ENCODE measurements around the gene PITX2. TPM values are rescaled to one million over a fixed set of nuclear protein-coding genes. Genes with fewer than 3 reads are reported as not detected.

Gene PITX2
- total RNA-seq, 1 experiment from 2014 or later, result 2.7 TPM

- peak; percentile 55 for DNase-seq (ENCODE audit: low read depth)
Observed at GRCh38 chr4:110636680-110637407, 14.0 kb upstream of the PITX2 start.

GRCh38 chr4:110636171-110636679 lies 13.3 kb upstream of the PITX2 start:
- DNase-seq (ENCODE audit: low read depth), result no peak

- DNase-seq (ENCODE audit: low read depth), result no peak
Observed at GRCh38 chr4:110635163-110635865, 12.4 kb upstream of the PITX2 start.

- no peak for DNase-seq (ENCODE audit: low read depth)
Observed at GRCh38 chr4:110634350-110635162, 11.7 kb upstream of the PITX2 start.

GRCh38 chr4:110633358-110634341 lies 10.8 kb upstream of the PITX2 start:
- no peak for DNase-seq (ENCODE audit: low read depth)

GRCh38 chr4:110632506-110633357 lies 9.9 kb upstream of the PITX2 start:
- DNase-seq (ENCODE audit: low read depth), result no peak

- peak; percentile 86 for DNase-seq (ENCODE audit: low read depth)
Observed at GRCh38 chr4:110631584-110632505, 9.0 kb upstream of the PITX2 start.

- no peak for DNase-seq (ENCODE audit: low read depth)
Observed at GRCh38 chr4:110630688-110631402, 8.0 kb upstream of the PITX2 start.

- DNase-seq (ENCODE audit: low read depth), result no peak
Observed at GRCh38 chr4:110629780-110630687, 7.2 kb upstream of the PITX2 start.

- no peak for DNase-seq (ENCODE audit: low read depth)
Observed at GRCh38 chr4:110629214-110629754, 6.4 kb upstream of the PITX2 start.

GRCh38 chr4:110628663-110629213 lies 5.9 kb upstream of the PITX2 start:
- DNase-seq (ENCODE audit: low read depth), result no peak

- DNase-seq (ENCODE audit: low read depth), result no peak
Observed at GRCh38 chr4:110627977-110628662, 5.2 kb upstream of the PITX2 start.

- no peak for DNase-seq (ENCODE audit: low read depth)
Observed at GRCh38 chr4:110626532-110627153, 3.8 kb upstream of the PITX2 start.

- no peak for DNase-seq (ENCODE audit: low read depth)
Observed at GRCh38 chr4:110625576-110626257, 2.8 kb upstream of the PITX2 start.
